OCI-LY1 (cell line): Measurements from ENCODE around the gene DSG4.

Experiments used
- CTCF ChIP-seq: fragments of 200-600 bp; sonication (generic), shearing (Covaris generic); IDR thresholded peaks from 2 replicates; pipeline ENCODE4 v1.5.1; 2017; ENCODE audit warnings: mild to moderate bottlenecking, antibody characterized with exemption, low read length, moderate library complexity, mixed read lengths
- EZH2 ChIP-seq: fragments of 200-600 bp; sonication (generic), shearing (Covaris generic); IDR thresholded peaks from 2 replicates; pipeline ENCODE4 v1.8.0; 2017; ENCODE audit warnings: borderline replicate concordance, mixed run types, mild to moderate bottlenecking, antibody characterized with exemption, low read length, moderate library complexity, mixed read lengths

- TF ChIP-seq EZH2 = no peak
- TF ChIP-seq CTCF = no peak
These were observed 63.3 kb downstream of the DSG4 start for GRCh38 chr18:31439807-31440325.
